HL-60/S4 treated with phorbol 12-myristate 13-acetate at 8.2 ng/mL for 4 days and 3 days (cell line): Measurements from ENCODE around the gene UNC119.

Experiments
- in situ Hi-C: fragments of 300-500 bp; cut with MboI; formaldehyde crosslinking; loops from 2 replicates; pipeline ENCODE4 v1.15.0; 2022; ENCODE audit warnings: low sequenced_read_pairs

Gene UNC119

GRCh38 chr17:28545141-28545503 is 7.3 kb downstream of the UNC119 start:
- in situ Hi-C loops, result no loop called here

DNA sequence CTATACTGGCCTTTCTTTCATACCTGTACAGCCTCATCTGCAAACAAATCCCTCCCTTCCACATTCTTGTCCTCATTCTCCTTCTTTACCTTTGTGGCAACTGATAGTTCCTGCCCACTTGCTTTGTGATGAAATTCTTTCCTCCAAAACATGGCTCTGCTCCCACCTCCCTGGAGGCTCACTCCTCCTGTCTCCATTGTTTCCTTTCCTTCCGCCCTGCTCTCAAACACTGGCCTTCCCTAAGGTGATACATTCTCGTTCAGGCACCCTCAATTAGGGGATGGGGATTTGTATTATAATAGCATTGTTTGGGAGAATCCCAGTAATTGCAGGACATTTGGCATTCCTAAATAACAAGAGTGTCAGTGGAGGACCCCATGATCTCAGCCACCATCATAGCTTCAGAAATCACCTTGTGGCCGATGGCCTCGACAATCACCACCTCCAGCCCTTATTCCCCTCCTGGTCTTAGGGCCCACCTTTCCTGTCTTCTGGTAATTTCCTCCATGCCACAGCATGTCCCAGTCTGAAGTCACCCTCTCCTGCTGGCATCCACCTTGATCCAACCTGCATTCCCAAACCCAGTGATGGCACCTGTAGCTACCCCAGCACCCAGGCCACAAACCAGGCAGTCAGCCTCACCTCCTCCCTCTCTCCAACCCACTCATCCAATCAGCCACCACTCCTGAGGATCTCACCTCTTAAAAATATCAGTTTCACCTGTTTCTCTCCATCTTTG is 7.9 kb downstream of the UNC119 start:
- in situ Hi-C loops, result no loop called here

DNA sequence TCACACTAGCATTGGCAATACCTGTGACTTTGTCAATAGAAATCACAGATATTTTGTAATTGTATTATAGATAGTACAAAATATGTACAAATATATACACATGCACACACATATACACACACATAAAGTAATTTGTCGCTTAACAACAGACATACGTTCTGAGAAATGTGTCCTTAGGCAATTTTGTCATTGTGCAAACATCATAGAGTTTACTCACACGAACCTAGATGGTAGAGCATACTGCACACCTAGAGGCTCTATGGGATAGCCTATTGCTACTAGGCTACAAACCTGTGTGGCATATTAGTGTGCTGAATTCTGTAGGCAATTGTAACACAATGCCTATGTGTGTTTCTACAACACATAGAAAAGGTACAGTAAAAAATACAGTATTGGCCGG is 11.0 kb downstream of the UNC119 start:
- in situ Hi-C loops, result no loop called here

GRCh38 chr17:28540231-28540630 is 12.2 kb downstream of the UNC119 start:
- in situ Hi-C loops, result no loop called here

DNA sequence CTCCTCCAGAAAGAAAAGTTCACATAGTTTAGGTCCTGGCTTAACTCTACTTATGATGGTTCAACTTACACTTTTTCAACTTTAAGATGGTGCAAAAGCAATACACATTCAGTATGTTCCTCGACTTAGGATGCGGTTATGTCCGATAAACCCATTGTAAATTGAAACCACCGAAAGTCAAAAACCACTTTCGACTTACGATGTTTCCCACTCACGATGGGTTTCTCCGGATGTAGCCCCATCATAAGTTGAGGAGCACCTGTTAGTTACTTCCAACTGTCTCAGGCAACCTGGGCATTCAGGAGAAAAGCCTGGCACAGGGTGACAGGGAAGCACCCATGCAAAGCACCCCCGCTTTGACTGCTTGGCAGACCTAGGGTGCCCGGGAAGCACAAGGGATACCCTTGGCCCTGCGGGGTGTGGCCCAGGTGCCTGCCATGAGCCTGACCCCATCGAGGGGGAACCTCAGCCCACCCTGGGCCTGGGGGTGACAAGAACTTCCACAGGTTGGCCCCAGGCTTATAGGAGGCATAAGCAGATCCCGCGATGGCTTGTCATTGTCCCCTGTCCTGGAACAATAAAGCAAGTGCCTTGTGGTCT is 14.0 kb downstream of the UNC119 start:
- in situ Hi-C loops, result no loop called here

GRCh38 chr17:28537219-28537610 is 15.2 kb downstream of the UNC119 start:
- in situ Hi-C loops, result no loop called here

DNA sequence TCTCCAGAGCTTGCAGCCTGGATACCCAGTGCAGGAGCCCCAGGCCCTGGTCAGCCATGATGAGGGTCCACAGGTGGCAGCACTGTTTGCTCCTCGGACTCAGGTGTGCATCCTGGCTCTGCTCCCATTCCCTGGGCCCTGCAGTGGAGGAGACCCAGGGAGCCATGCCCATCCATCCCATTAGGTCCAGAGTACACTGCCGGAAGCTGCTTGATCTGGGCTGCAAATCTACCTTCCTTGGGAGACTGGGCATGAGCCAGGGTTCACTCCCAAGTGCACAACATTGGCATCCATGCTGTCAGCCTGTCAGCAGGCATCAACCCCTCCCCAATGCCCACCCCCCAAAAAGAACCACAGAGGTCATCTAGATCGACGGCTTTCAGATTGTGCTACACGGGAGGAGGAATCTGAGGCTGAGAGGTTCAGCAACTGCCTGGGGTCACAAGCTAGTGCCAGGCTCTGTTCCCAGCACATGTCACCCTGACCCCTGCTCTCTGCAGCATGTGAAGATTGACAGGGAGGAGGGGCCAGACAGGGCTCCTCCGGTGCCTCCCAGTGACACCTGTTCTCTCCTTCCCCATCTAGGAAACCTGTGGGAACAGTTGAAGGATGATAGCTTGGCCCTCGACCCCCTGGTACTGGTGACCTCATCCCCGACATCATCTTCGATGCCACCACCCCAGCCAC is 15.7 kb downstream of the UNC119 start:
- in situ Hi-C loops, result no loop called here

GRCh38 chr17:28534740-28535375 is 17.6 kb downstream of the UNC119 start:
- in situ Hi-C loops, result no loop called here

GRCh38 chr17:28533091-28533807 is 19.2 kb downstream of the UNC119 start:
- in situ Hi-C loops, result no loop called here

DNA sequence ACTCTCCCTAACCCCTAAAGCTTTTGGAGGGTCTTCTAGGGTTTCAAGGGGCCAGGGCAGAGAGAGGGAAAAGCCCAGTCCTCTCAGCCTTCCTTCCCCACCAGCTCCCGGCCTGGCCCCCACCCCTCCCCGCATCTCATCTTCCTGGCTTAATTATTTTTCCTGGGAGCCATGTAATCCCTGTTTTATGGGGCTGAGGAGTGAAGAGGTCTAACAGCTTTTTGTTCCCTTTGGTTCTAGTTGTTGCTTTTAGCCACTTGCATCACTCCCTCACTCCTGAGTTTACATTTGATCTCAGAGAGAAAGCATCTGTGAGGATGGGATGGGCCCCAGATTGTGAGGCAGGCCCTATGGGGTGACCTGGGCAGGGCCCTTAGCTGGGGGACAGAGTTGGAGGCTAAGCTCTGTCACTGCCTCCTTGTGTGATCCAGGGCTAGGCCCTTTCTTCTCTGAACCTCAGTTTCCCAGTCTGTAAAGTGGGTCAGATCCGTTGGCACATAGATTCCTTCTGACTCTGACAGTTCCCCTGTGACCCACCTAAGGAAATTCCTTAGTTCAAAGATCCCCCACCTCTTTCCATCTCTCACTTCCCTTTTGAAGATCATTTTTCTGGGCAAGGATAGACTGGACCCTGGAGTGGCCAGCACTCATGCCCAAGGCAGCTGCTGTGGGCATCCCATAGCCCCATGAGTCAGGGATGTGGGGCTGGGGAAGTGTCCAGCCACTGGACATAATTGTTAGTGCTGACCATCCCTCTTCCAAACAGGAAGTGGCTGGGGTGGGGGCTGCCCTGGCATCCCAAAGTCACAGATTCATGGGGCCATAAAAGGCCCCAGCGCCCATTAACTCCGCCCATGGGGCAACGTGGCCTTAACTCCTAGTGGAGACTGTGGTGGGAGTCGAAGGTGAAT is 20.1 kb downstream of the UNC119 start:
- in situ Hi-C loops, result no loop called here

GRCh38 chr17:28530926-28531325 is 21.5 kb downstream of the UNC119 start:
- in situ Hi-C loops, result no loop called here

GRCh38 chr17:28530250-28530649 is 22.2 kb downstream of the UNC119 start:
- in situ Hi-C loops, result no loop called here

DNA sequence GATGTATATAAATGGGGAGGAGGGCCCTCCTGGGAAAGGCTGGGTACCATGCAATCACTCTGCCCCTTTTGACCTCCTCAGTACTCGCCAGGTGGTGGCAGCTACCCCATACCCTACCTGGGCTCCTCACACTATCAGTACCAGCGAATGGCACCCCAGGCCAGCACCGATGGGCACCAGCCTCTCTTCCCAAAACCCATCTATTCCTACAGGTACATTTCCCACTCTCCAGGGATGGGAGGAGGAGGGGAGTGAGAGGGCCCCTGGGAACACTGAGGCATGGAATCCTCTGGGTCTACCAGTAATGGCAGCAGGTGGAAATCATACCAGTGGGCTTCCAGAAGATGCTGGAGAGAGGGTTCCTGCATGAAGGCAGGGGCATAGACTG is 23.4 kb downstream of the UNC119 start:
- in situ Hi-C loops, result no loop called here

- in situ Hi-C loops, result no loop called here
Measured at GRCh38 chr17:28528327-28529012, 24.0 kb downstream of the UNC119 start.

- in situ Hi-C loops, result no loop called here
Measured at GRCh38 chr17:28527859-28528258, 24.6 kb downstream of the UNC119 start.

DNA sequence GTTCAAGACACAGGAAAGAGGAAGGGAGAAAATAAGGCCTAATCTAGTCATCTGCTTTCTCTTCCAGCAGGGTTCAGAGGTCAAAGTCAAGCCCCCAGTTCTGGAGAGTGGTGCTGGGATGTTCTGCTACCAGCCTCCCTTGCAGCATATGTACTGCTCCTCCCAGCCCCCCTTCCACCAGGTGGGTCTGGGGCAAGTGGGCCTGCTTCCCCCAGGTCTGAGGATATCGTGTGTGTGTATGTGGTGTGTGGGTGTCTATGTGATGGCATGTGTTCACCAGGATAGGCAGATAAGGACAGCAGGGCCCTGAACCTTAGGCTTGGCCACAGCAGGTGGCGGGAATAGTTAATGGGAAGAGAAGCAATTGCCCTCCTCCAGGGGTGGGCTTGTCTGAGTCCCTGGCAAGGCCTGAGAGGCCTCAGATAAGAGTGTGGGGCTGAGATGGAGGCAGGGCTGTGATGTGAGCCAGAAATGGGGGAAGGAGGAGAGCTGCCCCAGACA is 25.2 kb downstream of the UNC119 start:
- in situ Hi-C loops, result no loop called here

- in situ Hi-C loops, result no loop called here
Measured at GRCh38 chr17:28526381-28526780, 26.0 kb downstream of the UNC119 start.

GRCh38 chr17:28524476-28525424 is 27.7 kb downstream of the UNC119 start:
- in situ Hi-C loops, result no loop called here
